Daoy (cell line): ENCODE measurements around the gene SOX18. TPM values are rescaled to one million over a fixed set of nuclear protein-coding genes. Genes with fewer than 3 reads are reported as not detected.
"Not testable (repeated sequence)": the region's sequence is repeated elsewhere in the genome, so short reads cannot be mapped to it uniquely, and the experiment has no call there.

Experiments used
- DNase-seq: peaks from one replicate; pipeline ENCODE4 v3.0.0-alpha.2; 2015; ENCODE audit warnings: low read depth
- total RNA-seq: library from RNA; depleted of rRNA; stranded (reverse); fragments of >200 nt; shearing (Covaris generic); gene quantifications from 2 replicates; pipeline ENCODE4 v1.2.3, GENCODE V29; 2014; rRNA removed

SOX18 gene
- not detected in 2 replicates for total RNA-seq

- peak; percentile 69 for DNase-seq
These were observed at the start of gene SOX18 for GRCh38 chr20:64049060-64049877. SOX18 (minus strand) TSS chr20:64049639; CDS start chr20:64049516, 123 bp downstream.

- no peak for DNase-seq
These were observed 49.1 kb upstream of the SOX18 start for GRCh38 chr20:64098471-64099013.

- no peak for DNase-seq
These were observed 47.1 kb upstream of the SOX18 start for GRCh38 chr20:64096535-64096934.

GRCh38 chr20:64095927-64096326 is 46.5 kb upstream of the SOX18 start:
- DNase-seq = no peak

- DNase-seq = no peak
These were observed 46.0 kb upstream of the SOX18 start for GRCh38 chr20:64095455-64095854.

GRCh38 chr20:64093013-64093503 is 43.6 kb upstream of the SOX18 start:
- no peak for DNase-seq

GRCh38 chr20:64092258-64093012 is 43.0 kb upstream of the SOX18 start:
- DNase-seq = no peak

- DNase-seq = no peak
These were observed 42.3 kb upstream of the SOX18 start for GRCh38 chr20:64091770-64092169.

GRCh38 chr20:64091340-64091739 is 41.9 kb upstream of the SOX18 start:
- no peak for DNase-seq

GRCh38 chr20:64090165-64090564 is 40.7 kb upstream of the SOX18 start:
- no peak for DNase-seq

- not testable (repeated sequence) for DNase-seq
These were observed 39.1 kb upstream of the SOX18 start for GRCh38 chr20:64088586-64088985.

- not testable (repeated sequence) for DNase-seq
These were observed 37.9 kb upstream of the SOX18 start for GRCh38 chr20:64087226-64087825.

- DNase-seq = no peak
These were observed 37.4 kb upstream of the SOX18 start for GRCh38 chr20:64086801-64087200.

- DNase-seq = no peak
These were observed 35.3 kb upstream of the SOX18 start for GRCh38 chr20:64084685-64085152.

GRCh38 chr20:64083804-64084684 is 34.6 kb upstream of the SOX18 start, which contains the start of gene LKAAEAR1:
LKAAEAR1 (minus strand) TSS chr20:64084398; CDS start chr20:64084219, 179 bp downstream.
- DNase-seq = no peak

GRCh38 chr20:64083378-64083803 is 34.0 kb upstream of the SOX18 start:
- DNase-seq = peak; percentile 87

- peak; percentile 33 for DNase-seq
These were observed 33.5 kb upstream of the SOX18 start for GRCh38 chr20:64082820-64083377.

GRCh38 chr20:64082126-64082731 is 32.8 kb upstream of the SOX18 start:
- DNase-seq = no peak

- DNase-seq = no peak
These were observed 32.2 kb upstream of the SOX18 start for GRCh38 chr20:64081624-64081964.
